GM12892 (cell line): Measurements from ENCODE around the gene KRTAP5-5.

Source experiments
- POLR2A ChIP-seq: IDR thresholded peaks from 2 replicates; pipeline ENCODE4 v1.6.1; 2011; ENCODE audit warnings: low read depth, low read length, control low read depth
- POLR2AphosphoS5 ChIP-seq: IDR thresholded peaks from 2 replicates; pipeline ENCODE4 v1.6.1; 2011; ENCODE audit warnings: low read depth, low read length, control low read depth
- TAF1 ChIP-seq: IDR thresholded peaks from 2 replicates; pipeline ENCODE4 v1.6.1; 2011; ENCODE audit warnings: low read depth, mild to moderate bottlenecking, control low read depth, low read length, borderline replicate concordance

DNA sequence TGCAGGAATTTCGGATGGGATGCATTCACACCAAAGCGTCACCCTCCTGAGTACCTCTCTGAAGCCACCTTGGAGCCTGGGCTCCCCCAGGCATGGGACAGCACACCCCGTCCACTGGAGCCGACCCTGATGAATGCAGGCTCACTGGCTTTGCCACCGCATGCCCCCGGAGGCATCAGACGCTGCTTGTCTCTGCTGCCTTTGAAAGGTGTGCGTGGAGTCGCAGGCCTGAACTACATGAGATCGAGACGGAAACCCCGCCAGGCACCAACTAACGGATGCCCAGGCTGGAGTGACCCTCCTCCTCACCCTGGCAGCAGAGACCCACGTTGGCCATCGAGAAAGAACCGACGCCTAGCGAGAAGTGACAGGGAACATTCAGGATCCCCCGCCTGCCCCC lies 22.5 kb downstream of the KRTAP5-5 start:
- no peak for TF ChIP-seq POLR2AphosphoS5
- TF ChIP-seq POLR2A, result no peak
- no peak for TF ChIP-seq TAF1
